Activated T-cell treated with anti-CD3 and anti-CD28 coated beads, Interleukin-2, amount 50 U/mL, for 24 hours (primary cell): ENCODE measurements around the gene ROGDI.
"Not testable (repeated sequence)": the region's sequence is repeated elsewhere in the genome, so short reads cannot be mapped to it uniquely, and the experiment has no call there.

Experiments
- DNase-seq: peaks from one replicate; pipeline ENCODE4 v3.0.0-alpha.2; 2020
- H3K27ac Mint-ChIP-seq: 2 replicates; pipeline ENCODE4 v1.8.0; 2020; ENCODE audit warnings: mild to moderate bottlenecking, mixed read lengths
- H3K27me3 Mint-ChIP-seq: 2 replicates; pipeline ENCODE4 v1.8.0; 2020; ENCODE audit warnings: mixed read lengths
- H3K36me3 Mint-ChIP-seq: 2 replicates; pipeline ENCODE4 v1.8.0; 2020; ENCODE audit warnings: low read depth, mixed read lengths
- H3K4me1 Mint-ChIP-seq: 2 replicates; pipeline ENCODE4 v1.8.0; 2020; ENCODE audit warnings: low read depth, mixed read lengths
- H3K4me3 Mint-ChIP-seq: 2 replicates; pipeline ENCODE4 v1.8.0; 2020; ENCODE audit warnings: mild to moderate bottlenecking, moderate library complexity, mixed read lengths
- H3K9me3 Mint-ChIP-seq: 2 replicates; pipeline ENCODE4 v1.8.0; 2020; ENCODE audit warnings: mixed read lengths

ROGDI gene

GRCh38 chr16:4788910-4789309, 13.5 kb downstream of the ROGDI start:
- no peaks in the 10 kb centered on the region for H3K36me3 Mint-ChIP-seq
- H3K27ac Mint-ChIP-seq = no peak overlapping the region
- no peaks in the 10 kb centered on the region for H3K4me1 Mint-ChIP-seq

GRCh38 chr16:4788489-4788889, 13.9 kb downstream of the ROGDI start:
- no peak overlapping the region for H3K4me3 Mint-ChIP-seq
- H3K36me3 Mint-ChIP-seq = no peaks in the 10 kb centered on the region
- H3K4me1 Mint-ChIP-seq = no peaks in the 10 kb centered on the region
- DNase-seq = no peak
- H3K27ac Mint-ChIP-seq = no peak overlapping the region
- no peaks in the 10 kb centered on the region for H3K27me3 Mint-ChIP-seq
- H3K9me3 Mint-ChIP-seq = no peaks in the 10 kb centered on the region

More at GRCh38 chr16:4788910-4789309, 13.5 kb downstream of the ROGDI start:
- no peak for DNase-seq
- Mint-ChIP-seq H3K4me3 (no peak overlapping the region), H3K9me3 (no peaks in the 10 kb centered on the region), H3K27me3 (no peaks in the 10 kb centered on the region)

GRCh38 chr16:4787627-4788482, 14.6 kb downstream of the ROGDI start, which contains the start of gene SEPTIN12:
Gene SEPTIN12, minus strand, starts transcription at chr16:4788345. Its CDS starts 700 bp downstream, at chr16:4787645.
- H3K36me3 Mint-ChIP-seq = no peaks in the 10 kb centered on the region
- no peaks in the 10 kb centered on the region for H3K27me3 Mint-ChIP-seq
- no peaks in the 10 kb centered on the region for H3K9me3 Mint-ChIP-seq
- H3K4me1 Mint-ChIP-seq = no peaks in the 10 kb centered on the region
- no peak for DNase-seq
- no peak within 1 kb of the TSS for H3K4me3 Mint-ChIP-seq
- H3K27ac Mint-ChIP-seq = no peak within 1 kb of the TSS

GRCh38 chr16:4787068-4787467, 15.4 kb downstream of the ROGDI start:
- H3K27me3 Mint-ChIP-seq = no peaks in the 10 kb centered on the region
- no peak overlapping the region for H3K27ac Mint-ChIP-seq
- H3K36me3 Mint-ChIP-seq = no peaks in the 10 kb centered on the region
- H3K9me3 Mint-ChIP-seq = no peaks in the 10 kb centered on the region
- DNase-seq = no peak
- H3K4me3 Mint-ChIP-seq = no peak overlapping the region
- H3K4me1 Mint-ChIP-seq = no peaks in the 10 kb centered on the region

DNA sequence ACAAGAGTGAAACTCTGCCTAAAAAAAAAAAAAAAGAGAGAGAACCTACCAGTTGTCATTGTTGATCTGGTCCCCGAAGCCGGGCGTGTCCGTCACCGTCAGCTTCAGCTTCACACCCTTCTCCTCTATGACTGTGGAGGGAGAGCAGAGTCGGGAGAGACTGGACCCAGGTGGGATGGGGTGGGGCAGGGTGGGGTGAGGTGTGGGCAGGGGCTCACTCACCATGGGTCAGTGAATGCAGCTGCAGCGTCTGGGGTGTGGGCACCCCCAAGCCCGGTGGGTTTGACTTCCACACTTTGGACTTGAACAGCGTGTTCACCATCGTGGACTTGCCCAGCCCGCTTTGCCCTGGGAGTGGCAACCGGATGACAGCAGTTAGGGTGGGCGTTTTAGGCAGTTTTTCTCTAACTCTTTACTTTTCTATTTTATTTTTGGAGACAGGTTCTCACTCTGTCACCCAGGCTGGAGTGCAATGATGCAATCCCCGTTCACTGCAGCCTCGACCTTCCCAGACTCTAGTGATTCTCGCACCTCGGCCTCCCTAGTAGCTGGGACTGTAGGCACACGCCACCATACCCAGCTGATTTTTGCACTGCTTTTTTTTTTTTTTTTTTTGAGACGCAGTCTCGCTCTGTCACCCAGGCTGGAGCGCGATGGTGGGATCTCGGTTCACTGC, 16.5 kb downstream of the ROGDI start:
- Mint-ChIP-seq H3K27me3 (no peaks in the 10 kb centered on the region), H3K36me3 (no peaks in the 10 kb centered on the region), H3K9me3 (no peaks in the 10 kb centered on the region), H3K4me1 (no peaks in the 10 kb centered on the region), H3K4me3 (no peak overlapping the region), H3K27ac (no peak overlapping the region)
- DNase-seq = no peak

DNA sequence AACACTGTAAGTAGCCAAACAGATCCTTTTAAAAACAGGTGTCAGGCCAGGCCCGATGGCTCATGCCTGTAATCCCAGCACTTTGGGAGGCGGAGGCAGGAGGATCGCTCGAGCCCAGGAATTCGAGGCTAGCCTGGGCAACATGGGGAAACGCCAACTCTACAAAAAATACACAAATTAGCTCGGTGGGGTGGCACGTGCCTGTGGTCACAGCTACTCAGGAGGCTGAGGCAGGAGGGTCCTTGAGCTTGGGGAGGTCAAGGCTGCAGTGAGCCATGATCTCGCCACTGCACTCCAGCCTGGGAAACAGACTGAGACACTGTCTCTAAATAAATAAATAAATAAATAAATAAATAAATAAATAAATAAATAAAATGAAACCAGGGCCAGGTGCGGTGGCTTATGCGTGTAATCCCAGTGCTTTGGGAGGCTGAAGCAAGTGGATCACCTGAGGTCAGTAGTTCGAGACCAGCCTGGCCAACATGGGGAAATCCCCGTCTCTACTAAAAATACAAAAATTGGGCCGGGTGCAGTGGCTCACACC, 17.9 kb downstream of the ROGDI start:
- H3K27ac Mint-ChIP-seq, H3K4me3 Mint-ChIP-seq, H3K27me3 Mint-ChIP-seq, H3K4me1 Mint-ChIP-seq, DNase-seq, H3K36me3 Mint-ChIP-seq, H3K9me3 Mint-ChIP-seq: not testable (repeated sequence)

DNA sequence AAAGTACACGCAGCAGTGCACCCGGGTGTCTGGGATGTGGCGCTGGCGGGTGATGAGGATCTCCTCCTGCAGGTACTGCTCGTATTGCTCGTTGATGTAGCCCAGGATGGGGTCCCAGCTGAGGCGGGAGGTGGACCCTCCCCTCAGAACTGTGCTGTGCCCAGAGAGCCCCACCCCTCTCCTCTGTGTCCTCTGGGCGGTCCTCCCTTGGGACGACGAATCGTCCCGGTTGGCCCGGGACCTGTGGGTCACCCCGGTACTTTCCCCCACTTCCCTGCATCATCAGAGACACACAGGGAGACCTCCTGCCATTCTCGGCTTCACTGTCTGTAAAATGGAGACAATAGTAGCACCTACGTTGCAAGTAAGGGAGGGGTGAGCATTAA, 18.5 kb downstream of the ROGDI start:
- Mint-ChIP-seq H3K36me3 (no peaks in the 10 kb centered on the region), H3K27me3 (no peaks in the 10 kb centered on the region), H3K4me1 (no peaks in the 10 kb centered on the region), H3K4me3 (no peak overlapping the region), H3K9me3 (no peaks in the 10 kb centered on the region), H3K27ac (no peak overlapping the region)
- no peak for DNase-seq

GRCh38 chr16:4783251-4783950, 19.0 kb downstream of the ROGDI start:
- Mint-ChIP-seq H3K27me3 (no peaks in the 10 kb centered on the region), H3K27ac (no peak overlapping the region)
- DNase-seq = no peak

GRCh38 chr16:4780235-4780634, 22.2 kb downstream of the ROGDI start:
- no peaks in the 10 kb centered on the region for H3K27me3 Mint-ChIP-seq
- no peak overlapping the region for H3K27ac Mint-ChIP-seq
- no peak for DNase-seq
- no peaks in the 10 kb centered on the region for H3K4me1 Mint-ChIP-seq
- H3K9me3 Mint-ChIP-seq = no peaks in the 10 kb centered on the region
- H3K36me3 Mint-ChIP-seq = no peaks in the 10 kb centered on the region
- H3K4me3 Mint-ChIP-seq = no peak overlapping the region

More at GRCh38 chr16:4783251-4783950, 19.0 kb downstream of the ROGDI start:
- Mint-ChIP-seq H3K4me3 (no peak overlapping the region), H3K4me1 (no peaks in the 10 kb centered on the region), H3K36me3 (no peaks in the 10 kb centered on the region), H3K9me3 (no peaks in the 10 kb centered on the region)

- no peak for DNase-seq
- Mint-ChIP-seq H3K27me3 (no peaks in the 10 kb centered on the region), H3K9me3 (no peaks in the 10 kb centered on the region), H3K4me1 (no peaks in the 10 kb centered on the region), H3K4me3 (no peak overlapping the region), H3K36me3 (no peaks in the 10 kb centered on the region), H3K27ac (no peak overlapping the region)
Measured at GRCh38 chr16:4778050-4778392, 24.4 kb downstream of the ROGDI start.

GRCh38 chr16:4777339-4778049, 24.9 kb downstream of the ROGDI start:
- Mint-ChIP-seq H3K4me1 (no peaks in the 10 kb centered on the region), H3K27ac (no peak overlapping the region), H3K9me3 (no peaks in the 10 kb centered on the region), H3K27me3 (no peaks in the 10 kb centered on the region), H3K4me3 (no peak overlapping the region), H3K36me3 (no peaks in the 10 kb centered on the region)
- no peak for DNase-seq

DNA sequence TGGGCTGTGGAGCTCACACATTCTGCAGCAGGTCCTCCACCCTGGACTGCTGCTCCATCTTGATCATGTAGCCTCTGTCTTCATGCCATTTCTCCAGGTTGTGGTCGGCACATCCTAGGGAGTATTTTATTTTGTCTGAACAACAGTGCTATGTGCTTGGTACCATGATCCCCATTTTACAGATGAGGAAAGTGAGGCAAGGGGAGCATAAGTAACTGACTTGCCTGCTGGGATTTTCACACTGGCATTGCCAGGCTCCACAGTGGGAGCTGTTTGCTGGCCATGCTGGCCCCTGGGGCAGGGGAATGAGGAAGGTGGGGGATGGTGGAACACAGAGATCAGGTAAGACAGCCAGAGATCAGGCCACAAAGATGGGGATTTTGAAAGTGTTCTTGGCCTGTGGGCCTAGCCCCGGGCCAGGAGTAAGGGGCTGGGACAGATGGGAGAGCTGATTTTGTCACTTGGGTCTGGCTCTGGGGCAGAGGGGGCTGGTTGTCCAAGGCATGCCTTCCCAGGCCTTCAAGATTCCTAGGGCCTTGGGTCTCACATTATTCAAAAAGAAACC, 26.2 kb downstream of the ROGDI start:
- Mint-ChIP-seq H3K9me3 (no peaks in the 10 kb centered on the region), H3K36me3 (no peaks in the 10 kb centered on the region), H3K27me3 (no peaks in the 10 kb centered on the region), H3K27ac (no peak overlapping the region), H3K4me1 (no peaks in the 10 kb centered on the region), H3K4me3 (no peak overlapping the region)
- DNase-seq = no peak

GRCh38 chr16:4775005-4775404, 27.4 kb downstream of the ROGDI start:
- no peaks in the 10 kb centered on the region for H3K36me3 Mint-ChIP-seq
- no peak overlapping the region for H3K27ac Mint-ChIP-seq
- no peaks in the 10 kb centered on the region for H3K4me1 Mint-ChIP-seq
- H3K9me3 Mint-ChIP-seq = no peaks in the 10 kb centered on the region
- no peak overlapping the region for H3K4me3 Mint-ChIP-seq
- DNase-seq = no peak
- H3K27me3 Mint-ChIP-seq = no peaks in the 10 kb centered on the region

GRCh38 chr16:4772351-4772750, 30.1 kb downstream of the ROGDI start:
- no peaks in the 10 kb centered on the region for H3K9me3 Mint-ChIP-seq
- H3K4me1 Mint-ChIP-seq = peaks cover 11% of the 10 kb centered on the region
- no peak overlapping the region for H3K4me3 Mint-ChIP-seq
- H3K27me3 Mint-ChIP-seq = no peaks in the 10 kb centered on the region
- H3K27ac Mint-ChIP-seq = no peak overlapping the region
- no peak for DNase-seq
- no peaks in the 10 kb centered on the region for H3K36me3 Mint-ChIP-seq
